SK-N-SH (cell line): Measurements from ENCODE around the gene CNTNAP2. TPM values are rescaled to one million over a fixed set of nuclear protein-coding genes. Genes with fewer than 3 reads are reported as not detected.

Experiments
- CTCF ChIA-PET: fragments of 300-600, 350-600 bp; formaldehyde crosslinking; extraction: SDS; loops from one replicate; lab custom pipeline; 2021; lab: Yijun Ruan, JAX
- POLR2A ChIA-PET: fragments of 350-600 bp; sonication (Branson Sonifier 250); formaldehyde crosslinking; extraction: SDS; loops from one replicate; lab custom pipeline; 2020; ENCODE audit warnings: antibody characterized with exemption, inconsistent platforms; lab: Yijun Ruan, JAX
- DNase-seq: peaks from one replicate; pipeline ENCODE4 v3.0.0; 2012
- H2AFZ ChIP-seq: fragments of 200-600 bp; sonication (generic); 2 replicates; pipeline ENCODE4 v1.8.1; 2016; ENCODE audit warnings: antibody characterized with exemption, mild to moderate bottlenecking, low read depth
- H3F3A ChIP-seq: fragments of 200-600 bp; sonication (generic); replicated peaks from 2 replicates; pipeline ENCODE3; 2016; ENCODE audit warnings: antibody characterized with exemption, mild to moderate bottlenecking; ENCODE audit not compliant: insufficient read depth
- H3K27ac ChIP-seq, 2 experiments: fragments of 200-500 bp in 1 of 2; fragments of 200-600 bp in 1 of 2; sonication (Bioruptor generic) in 1 of 2; sonication (generic), shearing (Covaris generic) in 1 of 2; 2 replicates each; pipeline versions ENCODE4 v1.5.1 to v1.6.1; 2014 to 2016; ENCODE audit warnings: low read depth in 2 of 2, inconsistent platforms in 1 of 2, low read length in 1 of 2, mild to moderate bottlenecking in 1 of 2, mixed read lengths in 1 of 2
- H3K27me3 ChIP-seq: fragments of 200-600 bp; sonication (generic), shearing (Covaris generic); 2 replicates; pipeline ENCODE4 v1.6.1; 2016; ENCODE audit warnings: mixed run types; ENCODE audit not compliant: insufficient read depth
- H3K36me3 ChIP-seq, 2 experiments: fragments of 200-500 bp in 1 of 2; fragments of 200-600 bp in 1 of 2; sonication (Bioruptor generic) in 1 of 2; sonication (generic) in 1 of 2; replicated peaks in 1 of 2; 2 replicates each; pipeline versions ENCODE3 to v1.5.1; 2014 to 2016; ENCODE audit warnings: low read length in 1 of 2, mild to moderate bottlenecking in 1 of 2; ENCODE audit not compliant: insufficient read depth in 2 of 2, control insufficient read depth in 1 of 2
- H3K4me1 ChIP-seq, 2 experiments: fragments of 200-500 bp in 1 of 2; fragments of 200-600 bp in 1 of 2; sonication (Bioruptor generic) in 1 of 2; sonication (generic), shearing (Covaris generic) in 1 of 2; 2 replicates each; pipeline versions ENCODE4 v1.5.1 to v1.6.1; 2014 to 2016; ENCODE audit warnings: low read depth in 1 of 2, low read length in 1 of 2, mixed run types in 1 of 2; ENCODE audit not compliant: insufficient read depth in 2 of 2, control insufficient read depth in 1 of 2
- H3K4me2 ChIP-seq: fragments of 200-600 bp; sonication (generic), shearing (Covaris generic); 2 replicates; pipeline ENCODE4 v1.6.1; 2017; ENCODE audit warnings: mixed run types
- H3K4me3 ChIP-seq, 2 experiments: fragments of 200-500 bp in 1 of 2; fragments of 200-600 bp in 1 of 2; sonication (Bioruptor generic) in 1 of 2; sonication (generic), shearing (Covaris generic) in 1 of 2; 2 replicates each; pipeline versions ENCODE4 v1.5.1 to v1.8.1; 2014 to 2016; ENCODE audit warnings: low read depth in 2 of 2, inconsistent platforms in 1 of 2, low read length in 1 of 2, mild to moderate bottlenecking in 1 of 2, mixed read lengths in 1 of 2, moderate library complexity in 1 of 2
- H3K79me2 ChIP-seq: fragments of 200-600 bp; sonication (generic); 2 replicates; pipeline ENCODE4 v1.8.1; 2017; ENCODE audit warnings: mild to moderate bottlenecking; ENCODE audit not compliant: insufficient read depth
- H3K9ac ChIP-seq: fragments of 200-600 bp; sonication (generic); 2 replicates; pipeline ENCODE4 v1.6.1; 2017; ENCODE audit warnings: mixed run types
- H3K9me2 ChIP-seq: fragments of 200-600 bp; sonication (generic); 2 replicates; pipeline ENCODE4 v1.6.1; 2017; ENCODE audit warnings: mixed run types
- H3K9me3 ChIP-seq: fragments of 200-600 bp; sonication (generic); 2 replicates; pipeline ENCODE4 v1.6.1; 2017; ENCODE audit warnings: mixed run types, mild to moderate bottlenecking, moderate library complexity
- H4K20me1 ChIP-seq: fragments of 200-600 bp; sonication (generic); 2 replicates; pipeline ENCODE4 v1.6.1; 2017; ENCODE audit warnings: mild to moderate bottlenecking, mixed run types; ENCODE audit not compliant: insufficient read depth
- ELF1 ChIP-seq: IDR thresholded peaks from 2 replicates; pipeline ENCODE4 v1.4.0; 2012
- EP300 ChIP-seq, 2 experiments: IDR thresholded peaks; 2 replicates each; pipeline versions ENCODE4 v1.4.0 to v1.6.1; 2012; ENCODE audit warnings: borderline replicate concordance in 1 of 2, low read depth in 1 of 2, low read length in 1 of 2
- FOXJ3 ChIP-seq: sonication (generic); formaldehyde crosslinking; IDR thresholded peaks from 2 replicates; pipeline ENCODE4 v1.5.1; 2020; ENCODE audit warnings: mild to moderate bottlenecking, missing genetic modification reagents
- IRF3 ChIP-seq: fragments of 150-350 bp; IDR thresholded peaks from 2 replicates; pipeline ENCODE4 v1.6.1; 2016; ENCODE audit warnings: mild to moderate bottlenecking, low read depth, low read length
- JUND ChIP-seq: IDR thresholded peaks from 2 replicates; pipeline ENCODE4 v1.4.0; 2012
- NRF1 ChIP-seq: IDR thresholded peaks from 2 replicates; pipeline ENCODE4 v1.6.1; 2012; ENCODE audit warnings: low read depth, mild to moderate bottlenecking, low read length
- POLR2AphosphoS5 ChIP-seq: IDR thresholded peaks from 2 replicates; pipeline ENCODE4 v1.6.1; 2012; ENCODE audit warnings: low read depth, low read length
- RCOR1 ChIP-seq: fragments of 150-350 bp; IDR thresholded peaks from 2 replicates; pipeline ENCODE4 v1.6.1; 2017; ENCODE audit warnings: antibody characterized with exemption, low read length
- RFX5 ChIP-seq: IDR thresholded peaks from 2 replicates; pipeline ENCODE4 v1.6.1; 2012; ENCODE audit warnings: mild to moderate bottlenecking, improper control_type of control experiment, low read length
- SIN3A ChIP-seq: IDR thresholded peaks from 2 replicates; pipeline ENCODE4 v1.6.1; 2012; ENCODE audit warnings: low read depth, mild to moderate bottlenecking, low read length, moderate library complexity, borderline replicate concordance
- SMC3 ChIP-seq: IDR thresholded peaks from 2 replicates; pipeline ENCODE4 v1.6.1; 2012; ENCODE audit warnings: low read depth, low read length, improper control_type of control experiment
- TAF1 ChIP-seq: IDR thresholded peaks from 2 replicates; pipeline ENCODE4 v1.6.1; 2012; ENCODE audit warnings: low read depth, mild to moderate bottlenecking, low read length, moderate library complexity, borderline replicate concordance
- TCF12 ChIP-seq: IDR thresholded peaks from 2 replicates; pipeline ENCODE4 v1.4.0; 2012
- YY1 ChIP-seq: IDR thresholded peaks from 2 replicates; pipeline ENCODE4 v1.4.0; 2012; ENCODE audit warnings: low read depth, mild to moderate bottlenecking
- WGBS: methylation state at CpG from one replicate; pipeline ENCODE4 v1.1.6; 2017; ENCODE audit warnings: low lambda C conversion rate; 5-methylcytosine and 5-hydroxymethylcytosine counted together
- polyA plus RNA-seq, 3 experiments: library from polyadenylated mRNA; depleted of rRNA; stranded (reverse); fragments of >200 nt; gene quantifications; 2 replicates each; pipeline ENCODE4 v1.2.3, GENCODE V29; 2012
- TF ChIP-seq, protein P1 (sequence below): IDR thresholded peaks from 2 replicates; pipeline ENCODE4 v1.4.0; 2012; ENCODE audit warnings: low read depth
- TF ChIP-seq, protein P2 (sequence below): IDR thresholded peaks from 2 replicates; pipeline ENCODE4 v1.4.0; 2012; ENCODE audit warnings: low read depth, borderline replicate concordance
- TF ChIP-seq, protein P3 (sequence below): IDR thresholded peaks from 2 replicates; pipeline ENCODE4 v1.6.1; 2012; ENCODE audit warnings: mild to moderate bottlenecking, low read depth, low read length, moderate library complexity
- TF ChIP-seq, protein P4 (sequence below): IDR thresholded peaks from 2 replicates; pipeline ENCODE4; 2012
- TF ChIP-seq, protein P5 (sequence below): fragments of 200-600 bp; sonication (generic); IDR thresholded peaks from 2 replicates; pipeline ENCODE4 v1.6.1; 2017; ENCODE audit warnings: antibody characterized with exemption, mild to moderate bottlenecking, moderate library complexity
- TF ChIP-seq, protein P6 (sequence below): IDR thresholded peaks from 2 replicates; pipeline ENCODE4 v1.4.0; 2012; ENCODE audit warnings: low read depth, borderline replicate concordance

CNTNAP2 gene
- polyA plus RNA-seq, 1 of the 3 experiments (the other 2 are of a cell fraction), result 3.4 TPM

DNA sequence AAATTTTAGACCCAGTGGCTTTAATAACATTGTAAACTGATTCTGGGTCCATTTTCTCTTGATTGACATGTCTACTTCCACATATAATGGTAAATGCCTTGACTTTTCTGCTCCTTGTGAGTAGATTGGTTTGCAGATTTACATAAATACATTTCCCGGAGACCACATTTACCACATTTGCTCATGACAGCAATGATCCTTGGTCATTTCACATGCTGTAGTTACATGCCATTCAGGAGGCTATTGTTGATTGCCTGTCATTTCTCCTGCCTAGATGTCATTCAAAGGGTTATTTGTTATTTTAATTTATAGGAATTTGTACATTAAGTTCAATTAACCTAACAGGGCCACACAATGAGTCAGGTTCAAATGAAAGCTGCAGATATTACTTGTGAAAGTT lies 280.5 kb downstream of the CNTNAP2 start:
- no peak for DNase-seq
- ChIA-PET POLR2A (no interaction called here), CTCF (no interaction called here)
- 50% methylated on average over 1 of the region's 1 CpG for WGBS
- no peak overlapping the region for H3K9ac ChIP-seq
- H3K4me1 ChIP-seq, result no peaks in the 10 kb centered on the region
- no peaks in the 10 kb centered on the region for H3K9me3 ChIP-seq
- no peaks in the 10 kb centered on the region for H3K9me2 ChIP-seq
- H3F3A ChIP-seq, result no peaks in the 10 kb centered on the region
- no peaks in the 10 kb centered on the region for H3K36me3 ChIP-seq
- no peak overlapping the region for H3K4me3 ChIP-seq
- no peak overlapping the region for H2AFZ ChIP-seq
- no peaks in the 10 kb centered on the region for H3K27me3 ChIP-seq
- TF ChIP-seq RCOR1 (no peak), FOXJ3 (CRISPR knock-in tag) (no peak), RFX5 (no peak), NRF1 (no peak), ELF1 (no peak), POLR2AphosphoS5 (no peak), TAF1 (no peak), JUND (no peak), TCF12 (no peak), IRF3 (no peak), SMC3 (no peak), EP300 (IDR thresholded peaks at IDR 0.05; ENCODE audit: borderline replicate concordance in 1 of 2, low read depth in 1 of 2, low read length in 1 of 2) (no peak), SIN3A (no peak), YY1 (no peak)
- TF ChIP-seq, protein P1, sequence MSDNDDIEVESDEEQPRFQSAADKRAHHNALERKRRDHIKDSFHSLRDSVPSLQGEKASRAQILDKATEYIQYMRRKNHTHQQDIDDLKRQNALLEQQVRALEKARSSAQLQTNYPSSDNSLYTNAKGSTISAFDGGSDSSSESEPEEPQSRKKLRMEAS, result no peak
- TF ChIP-seq, protein P2, sequence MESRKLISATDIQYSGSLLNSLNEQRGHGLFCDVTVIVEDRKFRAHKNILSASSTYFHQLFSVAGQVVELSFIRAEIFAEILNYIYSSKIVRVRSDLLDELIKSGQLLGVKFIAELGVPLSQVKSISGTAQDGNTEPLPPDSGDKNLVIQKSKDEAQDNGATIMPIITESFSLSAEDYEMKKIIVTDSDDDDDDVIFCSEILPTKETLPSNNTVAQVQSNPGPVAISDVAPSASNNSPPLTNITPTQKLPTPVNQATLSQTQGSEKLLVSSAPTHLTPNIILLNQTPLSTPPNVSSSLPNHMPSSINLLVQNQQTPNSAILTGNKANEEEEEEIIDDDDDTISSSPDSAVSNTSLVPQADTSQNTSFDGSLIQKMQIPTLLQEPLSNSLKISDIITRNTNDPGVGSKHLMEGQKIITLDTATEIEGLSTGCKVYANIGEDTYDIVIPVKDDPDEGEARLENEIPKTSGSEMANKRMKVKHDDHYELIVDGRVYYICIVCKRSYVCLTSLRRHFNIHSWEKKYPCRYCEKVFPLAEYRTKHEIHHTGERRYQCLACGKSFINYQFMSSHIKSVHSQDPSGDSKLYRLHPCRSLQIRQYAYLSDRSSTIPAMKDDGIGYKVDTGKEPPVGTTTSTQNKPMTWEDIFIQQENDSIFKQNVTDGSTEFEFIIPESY, result no peak
- TF ChIP-seq, protein P3, sequence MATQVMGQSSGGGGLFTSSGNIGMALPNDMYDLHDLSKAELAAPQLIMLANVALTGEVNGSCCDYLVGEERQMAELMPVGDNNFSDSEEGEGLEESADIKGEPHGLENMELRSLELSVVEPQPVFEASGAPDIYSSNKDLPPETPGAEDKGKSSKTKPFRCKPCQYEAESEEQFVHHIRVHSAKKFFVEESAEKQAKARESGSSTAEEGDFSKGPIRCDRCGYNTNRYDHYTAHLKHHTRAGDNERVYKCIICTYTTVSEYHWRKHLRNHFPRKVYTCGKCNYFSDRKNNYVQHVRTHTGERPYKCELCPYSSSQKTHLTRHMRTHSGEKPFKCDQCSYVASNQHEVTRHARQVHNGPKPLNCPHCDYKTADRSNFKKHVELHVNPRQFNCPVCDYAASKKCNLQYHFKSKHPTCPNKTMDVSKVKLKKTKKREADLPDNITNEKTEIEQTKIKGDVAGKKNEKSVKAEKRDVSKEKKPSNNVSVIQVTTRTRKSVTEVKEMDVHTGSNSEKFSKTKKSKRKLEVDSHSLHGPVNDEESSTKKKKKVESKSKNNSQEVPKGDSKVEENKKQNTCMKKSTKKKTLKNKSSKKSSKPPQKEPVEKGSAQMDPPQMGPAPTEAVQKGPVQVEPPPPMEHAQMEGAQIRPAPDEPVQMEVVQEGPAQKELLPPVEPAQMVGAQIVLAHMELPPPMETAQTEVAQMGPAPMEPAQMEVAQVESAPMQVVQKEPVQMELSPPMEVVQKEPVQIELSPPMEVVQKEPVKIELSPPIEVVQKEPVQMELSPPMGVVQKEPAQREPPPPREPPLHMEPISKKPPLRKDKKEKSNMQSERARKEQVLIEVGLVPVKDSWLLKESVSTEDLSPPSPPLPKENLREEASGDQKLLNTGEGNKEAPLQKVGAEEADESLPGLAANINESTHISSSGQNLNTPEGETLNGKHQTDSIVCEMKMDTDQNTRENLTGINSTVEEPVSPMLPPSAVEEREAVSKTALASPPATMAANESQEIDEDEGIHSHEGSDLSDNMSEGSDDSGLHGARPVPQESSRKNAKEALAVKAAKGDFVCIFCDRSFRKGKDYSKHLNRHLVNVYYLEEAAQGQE, result no peak
- TF ChIP-seq, protein P4, sequence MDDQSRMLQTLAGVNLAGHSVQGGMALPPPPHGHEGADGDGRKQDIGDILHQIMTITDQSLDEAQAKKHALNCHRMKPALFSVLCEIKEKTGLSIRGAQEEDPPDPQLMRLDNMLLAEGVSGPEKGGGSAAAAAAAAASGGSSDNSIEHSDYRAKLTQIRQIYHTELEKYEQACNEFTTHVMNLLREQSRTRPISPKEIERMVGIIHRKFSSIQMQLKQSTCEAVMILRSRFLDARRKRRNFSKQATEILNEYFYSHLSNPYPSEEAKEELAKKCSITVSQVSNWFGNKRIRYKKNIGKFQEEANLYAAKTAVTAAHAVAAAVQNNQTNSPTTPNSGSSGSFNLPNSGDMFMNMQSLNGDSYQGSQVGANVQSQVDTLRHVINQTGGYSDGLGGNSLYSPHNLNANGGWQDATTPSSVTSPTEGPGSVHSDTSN, result no peak
- TF ChIP-seq, protein P5, sequence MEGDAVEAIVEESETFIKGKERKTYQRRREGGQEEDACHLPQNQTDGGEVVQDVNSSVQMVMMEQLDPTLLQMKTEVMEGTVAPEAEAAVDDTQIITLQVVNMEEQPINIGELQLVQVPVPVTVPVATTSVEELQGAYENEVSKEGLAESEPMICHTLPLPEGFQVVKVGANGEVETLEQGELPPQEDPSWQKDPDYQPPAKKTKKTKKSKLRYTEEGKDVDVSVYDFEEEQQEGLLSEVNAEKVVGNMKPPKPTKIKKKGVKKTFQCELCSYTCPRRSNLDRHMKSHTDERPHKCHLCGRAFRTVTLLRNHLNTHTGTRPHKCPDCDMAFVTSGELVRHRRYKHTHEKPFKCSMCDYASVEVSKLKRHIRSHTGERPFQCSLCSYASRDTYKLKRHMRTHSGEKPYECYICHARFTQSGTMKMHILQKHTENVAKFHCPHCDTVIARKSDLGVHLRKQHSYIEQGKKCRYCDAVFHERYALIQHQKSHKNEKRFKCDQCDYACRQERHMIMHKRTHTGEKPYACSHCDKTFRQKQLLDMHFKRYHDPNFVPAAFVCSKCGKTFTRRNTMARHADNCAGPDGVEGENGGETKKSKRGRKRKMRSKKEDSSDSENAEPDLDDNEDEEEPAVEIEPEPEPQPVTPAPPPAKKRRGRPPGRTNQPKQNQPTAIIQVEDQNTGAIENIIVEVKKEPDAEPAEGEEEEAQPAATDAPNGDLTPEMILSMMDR, result no peak
- TF ChIP-seq, protein P6, sequence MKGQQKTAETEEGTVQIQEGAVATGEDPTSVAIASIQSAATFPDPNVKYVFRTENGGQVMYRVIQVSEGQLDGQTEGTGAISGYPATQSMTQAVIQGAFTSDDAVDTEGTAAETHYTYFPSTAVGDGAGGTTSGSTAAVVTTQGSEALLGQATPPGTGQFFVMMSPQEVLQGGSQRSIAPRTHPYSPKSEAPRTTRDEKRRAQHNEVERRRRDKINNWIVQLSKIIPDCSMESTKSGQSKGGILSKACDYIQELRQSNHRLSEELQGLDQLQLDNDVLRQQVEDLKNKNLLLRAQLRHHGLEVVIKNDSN, result no peak
- no peak overlapping the region for H3K27ac ChIP-seq
- H4K20me1 ChIP-seq, result no peaks in the 10 kb centered on the region
- H3K79me2 ChIP-seq, result no peaks in the 10 kb centered on the region
- H3K4me2 ChIP-seq, result no peak overlapping the region
